ENCODE data around the gene PLPPR4.

Gene PLPPR4

DNA sequence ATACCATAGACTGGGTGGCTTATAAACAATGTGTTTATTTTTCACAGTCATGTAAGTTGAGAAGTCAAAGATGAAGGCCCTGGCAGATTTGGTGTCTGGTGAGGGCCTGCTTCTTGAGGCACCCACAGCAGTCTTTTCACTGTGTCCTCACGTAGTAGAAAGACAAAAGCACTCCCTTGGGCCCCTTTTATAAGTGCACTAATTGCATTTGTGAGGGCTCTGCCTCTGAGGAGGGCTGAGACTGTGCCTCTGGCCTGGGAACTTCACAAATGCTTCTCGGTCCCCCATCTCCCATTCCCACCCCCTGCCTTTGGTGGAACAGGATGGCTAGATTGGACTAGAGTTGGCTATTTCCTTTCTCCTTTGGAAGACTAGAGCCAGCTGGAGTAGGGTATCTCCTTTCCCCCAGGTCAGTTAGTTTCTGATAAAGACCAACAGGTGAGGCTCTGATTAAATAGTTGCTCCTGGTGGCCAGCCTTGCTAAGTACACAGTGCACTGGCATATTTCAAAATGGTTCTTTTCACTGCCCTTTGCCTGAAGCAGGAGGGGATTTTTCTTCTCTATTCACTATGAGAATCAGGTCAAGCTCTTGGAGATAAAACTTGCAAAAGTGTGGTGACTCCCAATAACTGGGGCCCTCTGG, 82.9 kb downstream of the PLPPR4 start:
- DNase-seq (ENCODE audit: low read depth in 4 of 4, low spot score in 1 of 4) = no peak

- no peak for DNase-seq (ENCODE audit: low read depth in 4 of 4, low spot score in 1 of 4)
Measured at GRCh38 chr1:99348397-99349132, 84.3 kb downstream of the PLPPR4 start.

DNA sequence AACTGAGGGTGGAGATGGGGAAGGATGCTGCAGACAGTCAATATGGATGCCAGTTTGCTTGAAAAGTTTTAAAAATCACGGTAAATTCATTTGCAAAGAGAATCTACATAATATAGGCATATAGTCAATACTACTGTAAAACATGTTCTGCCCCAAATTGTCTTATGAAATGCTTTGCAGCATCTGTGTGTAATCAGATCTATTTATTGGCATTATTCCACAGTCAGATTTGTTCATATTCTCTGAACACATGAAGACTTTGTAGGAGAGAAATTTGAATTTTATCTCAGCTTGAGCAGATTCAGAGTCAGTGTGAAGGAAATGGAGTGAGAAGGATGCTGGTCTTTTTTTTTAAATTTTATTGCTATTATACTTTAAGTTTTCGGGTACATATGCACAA, 88.5 kb downstream of the PLPPR4 start:
- DNase-seq (ENCODE audit: low read depth in 4 of 4, low spot score in 1 of 4) = no peak

- DNase-seq (ENCODE audit: low read depth in 4 of 4, low spot score in 1 of 4) = no peak
Measured at GRCh38 chr1:99358770-99359169, 94.5 kb downstream of the PLPPR4 start.
